Liver (tissue), 9 donors: Measurements from ENCODE around the gene MMRN1. TPM values are rescaled to one million over a fixed set of nuclear protein-coding genes. Genes with fewer than 3 reads are reported as not detected.

Experiments
- DNase-seq: peaks from one replicate; pipeline ENCODE4 v3.0.0-alpha.2; 2017; ENCODE audit warnings: low spot score
- H3K27ac ChIP-seq, 2 donors: one replicate each; pipeline ENCODE4 v1.7.0; 2013; ENCODE audit warnings: inconsistent platforms in 2 of 2, low read length in 2 of 2, control low read depth in 1 of 2, low read depth in 1 of 2, mild to moderate bottlenecking in 1 of 2
- H3K27me3 ChIP-seq, 4 donors: one replicate each; pipeline versions ENCODE4 v1.6.1 to v1.7.0; 2013; ENCODE audit warnings: low read length in 3 of 4, inconsistent platforms in 1 of 4, mild to moderate bottlenecking in 1 of 4, moderate library complexity in 1 of 4; ENCODE audit not compliant: control insufficient read depth in 4 of 4, insufficient read depth in 4 of 4
- H3K36me3 ChIP-seq, 4 donors: one replicate each; pipeline versions ENCODE4 v1.6.1 to v1.7.0; 2013; ENCODE audit warnings: low read length in 3 of 4, mild to moderate bottlenecking in 3 of 4, low read depth in 1 of 4, moderate library complexity in 1 of 4; ENCODE audit not compliant: control insufficient read depth in 4 of 4, insufficient read depth in 3 of 4
- H3K4me1 ChIP-seq, 4 donors: one replicate each; pipeline versions ENCODE4 v1.6.1 to v1.7.0; 2013; ENCODE audit warnings: low read length in 3 of 4, mild to moderate bottlenecking in 3 of 4, moderate library complexity in 1 of 4; ENCODE audit not compliant: control insufficient read depth in 4 of 4, insufficient read depth in 4 of 4
- H3K4me3 ChIP-seq, 3 donors: one replicate each; pipeline versions ENCODE4 v1.6.1 to v1.7.0; 2013; ENCODE audit warnings: low read length in 3 of 3, control low read depth in 1 of 3, low read depth in 1 of 3, mild to moderate bottlenecking in 1 of 3
- H3K9ac ChIP-seq, 2 donors: one replicate each; pipeline ENCODE4 v1.7.0; 2013; ENCODE audit warnings: low read length in 2 of 2, mild to moderate bottlenecking in 2 of 2, moderate library complexity in 2 of 2, control low read depth in 1 of 2, low read depth in 1 of 2
- H3K9me3 ChIP-seq, 4 donors: one replicate each; pipeline versions ENCODE4 v1.6.1 to v1.7.0; 2013; ENCODE audit warnings: low read length in 3 of 4; ENCODE audit not compliant: control insufficient read depth in 4 of 4
- ATF3 ChIP-seq: IDR thresholded peaks from 2 replicates; pipeline ENCODE4 v1.6.1; 2016; ENCODE audit warnings: antibody characterized with exemption
- CTCF ChIP-seq: fragments of 150-350 bp; IDR thresholded peaks from 2 replicates; pipeline ENCODE4 v1.5.1; 2017; ENCODE audit warnings: improper control_type of control experiment, low read depth, low read length; ENCODE audit not compliant: missing input control
- EGR1 ChIP-seq, 2 donors: IDR thresholded peaks; 2 replicates each; pipeline ENCODE4 v1.6.1; 2016 to 2018; ENCODE audit warnings: antibody characterized with exemption in 2 of 2, low read depth in 2 of 2
- FOXA2 ChIP-seq: IDR thresholded peaks from 2 replicates; pipeline ENCODE4 v1.6.1; 2016; ENCODE audit warnings: antibody characterized with exemption
- GABPA ChIP-seq, 2 donors: IDR thresholded peaks in 1 of 2; conservative IDR thresholded peaks in 1 of 2; 2 replicates each; pipeline ENCODE4 v1.6.1; 2016; ENCODE audit warnings: antibody characterized with exemption in 2 of 2, mild to moderate bottlenecking in 1 of 2, moderate library complexity in 1 of 2
- HNF4A ChIP-seq, 2 donors: conservative IDR thresholded peaks; 2 replicates each; pipeline ENCODE4 v1.6.1; 2016; ENCODE audit warnings: antibody characterized with exemption in 2 of 2, mild to moderate bottlenecking in 2 of 2
- HNF4G ChIP-seq: IDR thresholded peaks from 2 replicates; pipeline ENCODE4 v1.6.1; 2016; ENCODE audit warnings: antibody characterized with exemption
- MAX ChIP-seq: IDR thresholded peaks from 2 replicates; pipeline ENCODE4 v1.6.1; 2016; ENCODE audit warnings: antibody characterized with exemption
- NR2F2 ChIP-seq: IDR thresholded peaks from 2 replicates; pipeline ENCODE4 v1.6.1; 2016; ENCODE audit warnings: antibody characterized with exemption
- RXRA ChIP-seq, 2 donors: IDR thresholded peaks; 2 replicates each; pipeline ENCODE4 v1.6.1; 2017 to 2018; ENCODE audit warnings: antibody characterized with exemption in 2 of 2, mild to moderate bottlenecking in 1 of 2
- SP1 ChIP-seq: IDR thresholded peaks from 2 replicates; pipeline ENCODE4 v1.6.1; 2018; ENCODE audit warnings: antibody characterized with exemption, mild to moderate bottlenecking
- TAF1 ChIP-seq: conservative IDR thresholded peaks from 2 replicates; pipeline ENCODE4 v1.6.1; 2016; ENCODE audit warnings: antibody characterized with exemption, mild to moderate bottlenecking
- YY1 ChIP-seq: IDR thresholded peaks from 2 replicates; pipeline ENCODE4 v1.6.1; 2016; ENCODE audit warnings: antibody characterized with exemption, mild to moderate bottlenecking
- ZBTB33 ChIP-seq: IDR thresholded peaks from 2 replicates; pipeline ENCODE4 v1.6.1; 2016; ENCODE audit warnings: antibody characterized with exemption
- whole genome bisulfite sequencing: extraction: QIAGEN DNeasy Blood & Tissue Kit; methylation state at CpG from one replicate; pipeline ENCODE4 v1.1.7; 2013; 5-methylcytosine and 5-hydroxymethylcytosine counted together
- polyA plus RNA-seq, 2 donors: library from polyadenylated mRNA; stranded (reverse) in 1 of 2; unstranded in 1 of 2; fragments of 200-250 nt in 1 of 2; fragments of >200 nt in 1 of 2; fragmentation: Nextera tagmentation in 1 of 2; extraction: Ambion mirVana in 1 of 2; gene quantifications; one replicate each; pipeline versions ENCODE4 v1.2.1 to v1.2.3, GENCODE V29; 2013 to 2015
- total RNA-seq, 2 donors: library from RNA; depleted of rRNA; stranded (reverse); fragments of >200 nt; gene quantifications; one replicate each; pipeline ENCODE4 v1.2.3, GENCODE V29; 2014
- donor health status: healthy.
- donor health status: healthy.
- donor health status: healthy.
- donor health status: healthy.
- donor health status: healthy.

MMRN1 gene
- total and polyA plus RNA-seq, 4 donors, result 4.4 to 15.6 (median 10.2) TPM

- H3K9me3 ChIP-seq, result no peaks in the 10 kb centered on the region
- no peaks in the 10 kb centered on the region for H3K4me1 ChIP-seq
- no peak for TF ChIP-seq SP1
- TF ChIP-seq CTCF, result no peak
- no peak for TF ChIP-seq MAX
- TF ChIP-seq HNF4A (conservative IDR thresholded peaks at IDR 0.05), result no peak
- TF ChIP-seq TAF1, result no peak
- no peak for TF ChIP-seq YY1
- no peak for DNase-seq
- H3K36me3 ChIP-seq, result no peaks in the 10 kb centered on the region
- H3K4me3 ChIP-seq, result no peak overlapping the region
- no peaks in the 10 kb centered on the region for H3K27me3 ChIP-seq
- no peak overlapping the region for H3K27ac ChIP-seq
- no peak overlapping the region for H3K9ac ChIP-seq
- WGBS, result 85% methylated on average over 13 of the region's 13 CpGs
Measured at GRCh38 chr4:89954906-89955695, 60.4 kb downstream of the MMRN1 start.

- H3K27ac ChIP-seq, result no peak overlapping the region
- no peak for TF ChIP-seq HNF4A (conservative IDR thresholded peaks at IDR 0.05)
- no peak for TF ChIP-seq NR2F2
- TF ChIP-seq HNF4G, result no peak
- TF ChIP-seq EGR1 (IDR thresholded peaks at IDR 0.05; ENCODE audit: low read depth in 2 of 2), result no peak
- TF ChIP-seq SP1, result no peak
- TF ChIP-seq ZBTB33, result no peak
- TF ChIP-seq CTCF, result no peak
- TF ChIP-seq ATF3, result no peak
- TF ChIP-seq RXRA (IDR thresholded peaks at IDR 0.05), result no peak
- TF ChIP-seq FOXA2, result no peak
- TF ChIP-seq GABPA (IDR thresholded peaks at IDR 0.05 in 1 of 2, conservative IDR thresholded peaks at IDR 0.05 in 1 of 2), result no peak
- no peaks in the 10 kb centered on the region for H3K27me3 ChIP-seq
- no peak for DNase-seq
- 40% methylated on average over 4 of the region's 4 CpGs for WGBS
- no peaks in the 10 kb centered on the region for H3K36me3 ChIP-seq
- H3K9ac ChIP-seq, result no peak overlapping the region
- H3K4me3 ChIP-seq, result no peak overlapping the region
- H3K4me1 ChIP-seq, result no peaks in the 10 kb centered on the region
- no peaks in the 10 kb centered on the region for H3K9me3 ChIP-seq
Measured at GRCh38 chr4:89957046-89957926, 62.6 kb downstream of the MMRN1 start.
